ENCODE measurements around the gene CHRND.

Gene CHRND

DNA sequence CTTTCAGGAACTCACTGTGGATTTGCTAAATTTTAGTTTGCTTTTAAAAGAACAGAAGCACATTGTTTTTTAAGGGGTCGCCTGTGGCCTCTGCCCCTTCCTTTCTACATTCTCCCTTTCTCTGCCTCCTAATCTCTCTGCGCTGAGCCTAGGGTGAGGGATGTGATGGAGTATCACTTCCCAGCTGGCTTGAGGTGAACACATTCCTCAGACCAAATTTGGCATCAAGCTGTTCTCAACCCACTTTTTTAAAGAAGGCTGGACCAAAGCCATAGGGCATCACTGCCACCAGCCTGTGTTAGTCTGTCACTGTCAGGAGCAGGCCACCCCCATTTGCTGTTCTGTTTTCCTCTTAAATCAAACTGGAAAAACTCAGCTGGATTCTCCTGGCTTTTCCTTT is 51.9 kb downstream of the CHRND start:
- no peak for DNase-seq

GRCh38 chr2:232578626-232579025 is 52.7 kb downstream of the CHRND start:
- DNase-seq: no peak

DNA sequence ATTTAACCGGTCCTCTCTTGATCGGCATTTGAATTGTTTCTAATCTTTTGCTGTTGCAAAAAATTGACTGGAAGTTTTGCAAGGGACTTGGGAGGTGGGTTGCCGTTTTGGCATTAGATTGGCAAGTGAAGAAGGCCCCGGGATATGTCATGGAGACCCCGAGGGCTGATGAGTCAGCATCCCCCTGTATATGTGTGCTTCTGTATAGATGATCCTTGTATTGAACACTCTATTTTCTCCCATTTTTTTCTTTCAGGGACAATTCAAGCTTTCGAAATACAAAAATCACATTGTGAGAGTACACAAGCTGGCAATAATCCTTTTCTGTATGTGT is 54.7 kb downstream of the CHRND start:
- DNase-seq: no peak

DNA sequence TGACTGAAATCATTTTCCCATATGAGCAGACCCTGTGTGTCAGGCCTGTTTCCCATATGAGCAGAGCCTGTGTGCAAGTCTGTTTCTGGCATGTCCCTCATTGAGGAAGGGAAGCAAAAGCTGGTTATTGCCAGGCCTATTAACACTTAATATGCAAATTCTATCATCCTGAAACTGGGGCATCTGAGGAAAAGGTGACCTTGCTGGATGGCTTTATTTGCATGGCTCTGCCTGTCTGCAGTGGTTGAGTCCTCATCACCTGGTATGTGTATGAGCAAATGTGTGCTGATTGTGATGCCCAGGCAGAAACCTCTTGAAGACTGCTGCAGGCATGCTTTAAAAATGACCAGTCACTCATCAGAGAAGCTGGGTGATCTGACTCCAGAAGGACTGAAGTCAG is 55.8 kb downstream of the CHRND start:
- DNase-seq: no peak

GRCh38 chr2:232584238-232584637 is 58.3 kb downstream of the CHRND start:
- no peak for DNase-seq

All from NCI-H774 (cell line).